Measurements from ENCODE around the gene EFR3B.

Gene EFR3B

DNA sequence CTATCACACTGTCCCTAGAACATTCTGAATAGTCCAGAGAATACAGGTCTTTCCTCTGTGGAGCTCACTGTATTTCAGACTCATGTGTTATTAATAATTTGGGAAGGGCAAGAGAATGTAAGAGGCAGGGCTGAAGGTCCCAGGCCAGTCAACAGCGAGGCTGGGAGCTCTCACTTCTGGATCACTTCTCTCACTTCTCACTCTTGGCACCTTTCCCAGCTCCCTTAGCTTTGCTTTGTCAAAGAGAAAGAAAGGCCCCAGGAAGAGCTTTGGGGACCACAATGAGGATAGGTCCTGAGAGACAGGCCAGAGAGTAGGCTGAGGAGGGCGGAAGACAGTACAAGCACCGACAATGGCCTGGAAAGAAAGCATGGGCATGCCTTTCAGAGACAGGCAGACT, 11.2 kb downstream of the EFR3B start:
- in situ Hi-C loops (cut with HindIII; ENCODE audit: low sequenced_read_pairs) = no loop called here
- no peak overlapping the region for H3K4me3 ChIP-seq (ENCODE audit: low read depth, low read length)
- TF ChIP-seq, protein P1, sequence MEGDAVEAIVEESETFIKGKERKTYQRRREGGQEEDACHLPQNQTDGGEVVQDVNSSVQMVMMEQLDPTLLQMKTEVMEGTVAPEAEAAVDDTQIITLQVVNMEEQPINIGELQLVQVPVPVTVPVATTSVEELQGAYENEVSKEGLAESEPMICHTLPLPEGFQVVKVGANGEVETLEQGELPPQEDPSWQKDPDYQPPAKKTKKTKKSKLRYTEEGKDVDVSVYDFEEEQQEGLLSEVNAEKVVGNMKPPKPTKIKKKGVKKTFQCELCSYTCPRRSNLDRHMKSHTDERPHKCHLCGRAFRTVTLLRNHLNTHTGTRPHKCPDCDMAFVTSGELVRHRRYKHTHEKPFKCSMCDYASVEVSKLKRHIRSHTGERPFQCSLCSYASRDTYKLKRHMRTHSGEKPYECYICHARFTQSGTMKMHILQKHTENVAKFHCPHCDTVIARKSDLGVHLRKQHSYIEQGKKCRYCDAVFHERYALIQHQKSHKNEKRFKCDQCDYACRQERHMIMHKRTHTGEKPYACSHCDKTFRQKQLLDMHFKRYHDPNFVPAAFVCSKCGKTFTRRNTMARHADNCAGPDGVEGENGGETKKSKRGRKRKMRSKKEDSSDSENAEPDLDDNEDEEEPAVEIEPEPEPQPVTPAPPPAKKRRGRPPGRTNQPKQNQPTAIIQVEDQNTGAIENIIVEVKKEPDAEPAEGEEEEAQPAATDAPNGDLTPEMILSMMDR (IDR thresholded peaks at IDR 0.05; ENCODE audit: low read depth, low read length, missing control alignments) = no peak
- DNase-seq (ENCODE audit: low read depth) = no peak

DNA sequence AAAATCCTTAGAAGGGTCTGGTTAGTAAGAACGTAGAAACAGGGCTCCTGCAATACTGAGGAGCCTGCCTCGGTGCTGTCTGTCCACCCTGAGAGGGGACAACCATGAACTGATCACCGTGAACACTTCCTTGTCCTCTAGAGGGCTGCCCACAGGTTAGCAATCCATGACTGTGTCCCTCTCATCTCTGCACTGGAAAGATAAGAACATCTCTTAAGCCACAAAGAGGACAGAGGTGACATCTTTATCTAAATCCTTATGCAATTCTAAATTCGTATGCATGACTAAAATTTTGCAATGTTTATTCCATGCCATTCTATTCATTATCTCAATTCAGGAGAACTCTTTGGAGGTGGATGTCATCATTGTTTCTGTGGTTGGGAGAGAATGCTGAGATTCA, 12.8 kb downstream of the EFR3B start:
- H3K4me3 ChIP-seq (ENCODE audit: low read depth, low read length) = no peak overlapping the region
- DNase-seq (ENCODE audit: low read depth) = no peak
- TF ChIP-seq, protein P1 (IDR thresholded peaks at IDR 0.05; ENCODE audit: low read depth, low read length, missing control alignments) = no peak
- in situ Hi-C loops (cut with HindIII; ENCODE audit: low sequenced_read_pairs) = no loop called here

DNA sequence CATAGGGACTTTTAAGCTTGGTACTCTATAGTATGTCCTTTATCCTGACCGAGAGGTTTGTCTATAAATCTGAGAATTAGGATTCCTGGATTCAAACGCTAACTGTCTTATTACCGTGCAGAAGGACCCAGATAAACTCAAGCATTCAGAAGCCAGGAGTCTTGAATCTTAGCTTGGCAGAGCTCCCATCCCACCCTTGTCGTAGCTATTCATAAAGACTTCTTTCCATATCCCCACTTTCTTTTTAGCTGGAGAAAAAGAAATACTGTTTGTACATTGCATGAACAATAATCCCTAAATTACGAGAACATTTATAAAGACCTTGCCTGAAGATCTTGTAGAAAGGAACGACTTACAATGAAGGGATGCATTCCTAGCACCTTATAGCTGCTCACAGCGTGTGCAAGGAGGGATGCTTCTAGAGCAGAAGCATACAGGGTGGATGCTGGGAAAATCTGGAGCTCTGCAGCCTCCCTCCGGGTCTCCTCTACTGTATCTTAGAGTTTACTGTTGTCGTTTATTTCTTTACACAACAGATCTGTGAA, 13.6 kb downstream of the EFR3B start:
- H3K4me3 ChIP-seq (ENCODE audit: low read depth, low read length) = no peak overlapping the region
- DNase-seq (ENCODE audit: low read depth) = no peak
- TF ChIP-seq, protein P1 (IDR thresholded peaks at IDR 0.05; ENCODE audit: low read depth, low read length, missing control alignments) = no peak
- in situ Hi-C loops (cut with HindIII; ENCODE audit: low sequenced_read_pairs) = no loop called here

DNA sequence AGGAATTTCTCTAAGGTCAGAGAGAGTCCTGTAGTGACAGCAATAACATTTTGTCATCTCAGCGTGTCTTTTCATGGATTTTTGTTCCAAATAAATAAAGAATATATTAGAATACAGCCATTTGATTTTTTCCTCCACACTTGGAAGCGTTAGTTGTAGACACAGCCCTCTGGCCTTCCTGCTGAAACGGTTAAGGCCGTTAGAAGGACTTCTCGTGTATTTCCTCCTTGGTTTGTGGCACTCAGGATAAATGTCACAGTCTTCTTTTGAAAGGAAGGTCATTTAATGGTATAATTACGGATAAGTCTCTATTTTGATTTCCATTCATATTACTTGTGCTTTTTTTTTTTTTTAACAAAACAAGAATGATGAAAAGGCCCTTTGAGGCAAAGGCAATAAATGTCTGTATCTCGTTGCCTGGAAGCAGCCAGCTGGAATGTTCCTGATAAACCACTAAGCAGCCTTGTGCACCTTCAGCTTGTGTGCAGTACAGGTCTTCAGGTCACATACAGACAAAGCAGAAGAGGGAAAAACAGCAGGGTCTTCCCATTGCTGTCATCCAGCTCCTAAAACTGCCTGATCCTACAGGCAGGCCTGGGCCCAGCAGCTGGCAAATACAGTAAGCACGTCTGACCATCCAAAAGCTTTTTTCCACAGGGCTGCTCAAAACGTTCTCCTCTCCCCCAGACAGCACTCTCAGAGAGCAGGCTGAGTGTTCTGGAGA, 14.4 kb downstream of the EFR3B start:
- in situ Hi-C loops (cut with HindIII; ENCODE audit: low sequenced_read_pairs) = no loop called here
- DNase-seq (ENCODE audit: low read depth) = no peak
- H3K4me3 ChIP-seq (ENCODE audit: low read depth, low read length) = no peak overlapping the region
- TF ChIP-seq, protein P1 (IDR thresholded peaks at IDR 0.05; ENCODE audit: low read depth, low read length, missing control alignments) = no peak

DNA sequence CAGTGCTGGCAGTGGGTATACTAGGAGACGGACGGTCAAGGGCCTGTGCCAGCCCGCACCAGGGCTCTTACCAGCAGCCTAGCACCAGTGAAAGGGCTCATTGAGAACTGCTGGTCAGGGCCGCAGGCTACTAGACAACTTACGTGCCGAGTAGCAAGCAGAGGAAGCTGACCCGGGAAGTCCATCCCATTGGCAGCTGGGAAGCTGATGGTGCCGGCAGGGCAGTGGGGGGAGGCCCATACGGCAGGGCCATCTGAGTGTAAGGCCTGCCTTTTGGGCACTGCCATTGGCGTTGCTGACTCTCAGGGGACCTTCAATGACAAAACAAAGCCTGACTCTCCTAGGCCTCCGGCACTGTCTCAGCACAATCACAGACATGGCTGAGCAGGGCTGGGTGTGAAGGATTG, 20.6 kb downstream of the EFR3B start:
- DNase-seq (ENCODE audit: low read depth) = no peak
- in situ Hi-C loops (cut with HindIII; ENCODE audit: low sequenced_read_pairs) = no loop called here
- TF ChIP-seq, protein P1 (IDR thresholded peaks at IDR 0.05; ENCODE audit: low read depth, low read length, missing control alignments) = no peak
- no peak overlapping the region for H3K4me3 ChIP-seq (ENCODE audit: low read depth, low read length)

DNA sequence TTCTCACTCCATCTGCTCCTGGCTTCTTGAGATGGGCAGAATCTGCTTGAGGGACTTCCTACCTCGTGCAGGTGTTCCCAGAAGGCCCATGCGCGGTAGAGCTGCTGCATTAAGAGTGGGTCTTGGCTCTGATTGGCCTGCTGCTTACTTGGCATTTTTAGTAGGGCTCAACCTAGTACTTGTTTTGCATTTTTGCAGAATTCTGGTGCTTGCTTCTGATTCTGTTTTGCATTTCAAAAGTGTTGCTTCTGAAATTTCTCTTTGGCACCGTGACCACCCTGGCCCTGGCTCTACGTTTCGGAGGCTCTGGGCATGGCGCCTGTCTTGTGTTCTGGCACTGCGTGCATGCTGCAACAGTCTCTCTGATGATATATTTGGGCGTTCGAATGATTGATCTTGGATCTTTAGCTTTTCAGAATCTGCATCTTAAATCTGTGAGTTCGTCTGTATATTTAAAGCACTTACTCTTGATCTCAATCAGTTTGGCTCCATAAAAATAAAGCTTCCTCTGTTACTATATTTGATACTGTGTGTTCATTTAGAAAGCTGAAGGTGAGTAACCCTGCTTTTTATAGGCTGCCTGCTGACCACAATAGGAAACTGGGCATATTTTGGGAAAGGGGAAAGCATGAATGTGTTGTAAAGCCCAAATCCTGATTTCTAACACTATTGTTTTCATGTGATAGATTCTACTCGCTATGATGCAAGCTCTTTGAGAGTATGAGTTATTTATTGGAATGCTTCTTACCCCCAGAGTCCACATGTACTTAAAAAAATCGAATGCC, 22.2 kb downstream of the EFR3B start:
- TF ChIP-seq, protein P1 (IDR thresholded peaks at IDR 0.05; ENCODE audit: low read depth, low read length, missing control alignments) = no peak
- no peak overlapping the region for H3K4me3 ChIP-seq (ENCODE audit: low read depth, low read length)
- in situ Hi-C loops (cut with HindIII; ENCODE audit: low sequenced_read_pairs) = no loop called here
- DNase-seq (ENCODE audit: low read depth) = no peak
